HepG2 (cell line): ENCODE results near the gene CCDC6.

Experiments
- GTF2F1 ChIP-seq: fragments of 150-350 bp; IDR thresholded peaks from 2 replicates; pipeline ENCODE4 v1.6.1; 2014; ENCODE audit warnings: low read length
- GZF1 ChIP-seq: sonication (generic); formaldehyde crosslinking; IDR thresholded peaks from 2 replicates; pipeline ENCODE4 v1.5.1; 2020; ENCODE audit warnings: mild to moderate bottlenecking, missing genetic modification reagents
- ZNF121 ChIP-seq: sonication (generic); formaldehyde crosslinking; IDR thresholded peaks from 2 replicates; pipeline ENCODE4 v1.5.0; 2020; ENCODE audit warnings: mild to moderate bottlenecking, missing genetic modification reagents
- ZNF569 ChIP-seq: sonication (generic); formaldehyde crosslinking; IDR thresholded peaks from 2 replicates; pipeline ENCODE4 v1.5.0; 2020; ENCODE audit warnings: mild to moderate bottlenecking, missing genetic modification reagents, moderate library complexity, borderline replicate concordance
- ZNF589 ChIP-seq: sonication (generic); formaldehyde crosslinking; conservative IDR thresholded peaks from 2 replicates; pipeline ENCODE4 v1.8.0; 2022; ENCODE audit warnings: mild to moderate bottlenecking, moderate library complexity, missing genetic modification reagents

DNA sequence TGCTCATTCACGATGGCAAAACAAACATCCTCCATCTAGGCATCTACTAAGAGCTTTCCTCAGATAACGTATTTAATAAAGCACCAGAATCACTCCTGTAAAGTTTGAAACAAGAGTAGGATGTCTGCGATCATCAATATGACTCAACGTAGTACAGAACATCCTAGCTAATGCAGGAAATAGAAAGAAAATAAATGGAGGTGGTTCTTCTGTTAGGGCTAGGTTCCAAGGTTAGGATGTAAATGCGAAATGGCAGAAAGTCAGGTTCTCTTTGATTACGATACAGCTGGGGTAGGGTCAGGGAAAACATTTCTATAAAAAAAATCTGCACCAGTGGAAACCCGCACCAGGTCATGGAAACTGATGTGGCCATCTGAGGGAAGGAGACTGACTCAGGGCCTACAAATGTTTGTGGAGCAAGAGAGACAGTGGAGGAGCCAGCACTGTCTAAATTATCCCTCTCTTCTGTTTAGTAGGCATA, 29.1 kb downstream of the CCDC6 start:
- TF ChIP-seq ZNF121 (CRISPR knock-in tag) (no peak), GTF2F1 (no peak), GZF1 (CRISPR knock-in tag) (no peak), ZNF569 (no peak), ZNF589 (CRISPR knock-in tag) (no peak)
